H54 (cell line): ENCODE data around the gene FAM78B.

ENCODE experiments used
- DNase-seq: peaks from one replicate; pipeline ENCODE4 v3.0.0; 2011; ENCODE audit warnings: low spot score, mixed read lengths; ENCODE audit not compliant: insufficient read length
- FAIRE-seq: peaks from 3 replicates; lab custom pipeline; 2011; peaks lifted over from hg19 to GRCh38; lab: Jason Lieb, UNC
- POLR2A ChIP-seq: IDR thresholded peaks from 2 replicates; pipeline ENCODE4 v1.6.1; 2011; ENCODE audit warnings: low read depth, mild to moderate bottlenecking, low read length

Gene FAM78B

DNA sequence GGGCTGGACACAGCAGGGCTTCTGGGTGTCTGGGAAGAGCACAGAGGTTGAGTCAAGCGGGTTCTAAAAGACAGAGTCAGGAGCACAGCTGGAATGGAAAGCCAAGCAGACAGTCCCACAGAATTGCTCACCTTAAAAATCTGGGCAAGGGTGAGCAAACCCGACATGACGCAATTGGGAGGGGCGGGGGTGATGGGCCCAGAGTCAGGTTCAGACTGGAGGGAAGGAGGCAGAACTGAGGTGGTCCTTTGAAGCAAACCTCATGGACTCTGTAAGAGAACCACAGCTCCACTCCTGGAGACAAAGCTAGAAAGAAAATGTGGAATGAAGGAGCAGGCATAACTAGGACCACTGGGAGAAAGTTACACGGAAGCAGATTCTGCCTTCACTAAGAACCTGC, 49.0 kb downstream of the FAM78B start:
- FAIRE-seq (no peak), DNase-seq (no peak)
- no peak for TF ChIP-seq POLR2A

DNA sequence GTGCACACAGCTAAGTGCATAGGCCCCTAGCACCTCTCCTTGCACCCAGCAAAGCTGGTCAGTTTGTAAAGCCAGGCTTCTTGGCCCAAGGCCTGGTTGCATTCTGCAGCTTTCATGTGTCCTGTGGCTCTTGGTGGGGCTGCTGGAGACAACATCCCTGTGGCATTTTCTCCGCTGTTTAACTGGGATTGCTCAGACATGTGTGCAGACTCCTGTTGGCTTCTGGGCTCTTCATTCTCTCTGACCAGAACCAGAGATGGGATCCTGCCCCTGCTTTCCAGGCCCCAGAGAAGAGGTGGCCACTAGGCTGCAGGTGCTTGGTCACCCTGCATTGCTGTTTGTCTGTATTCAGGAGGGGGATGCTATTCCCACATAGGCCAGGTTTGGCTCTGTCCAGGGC, 50.8 kb downstream of the FAM78B start:
- TF ChIP-seq POLR2A = no peak
- no peak for DNase-seq
- no peak for FAIRE-seq

DNA sequence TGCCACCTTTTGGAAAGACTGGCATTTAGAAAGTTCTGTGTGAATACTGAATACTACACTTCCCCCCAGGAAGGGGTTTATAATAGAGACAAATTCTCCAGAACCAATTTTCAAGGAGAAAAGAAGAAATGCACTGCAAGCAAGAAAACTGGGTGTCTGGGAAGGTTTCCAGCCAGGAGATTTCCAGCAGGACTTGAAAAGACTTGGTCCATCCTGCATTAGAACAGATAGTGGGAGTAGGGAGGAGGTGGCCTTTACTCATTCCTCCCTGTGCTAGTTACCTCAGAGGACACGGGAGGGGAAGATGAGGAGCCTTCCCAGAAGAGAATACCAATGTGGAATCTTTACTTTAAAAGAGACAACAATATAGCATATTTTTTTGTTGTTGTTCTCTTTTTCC, 52.4 kb downstream of the FAM78B start:
- DNase-seq = no peak
- TF ChIP-seq POLR2A = no peak
- FAIRE-seq = no peak

DNA sequence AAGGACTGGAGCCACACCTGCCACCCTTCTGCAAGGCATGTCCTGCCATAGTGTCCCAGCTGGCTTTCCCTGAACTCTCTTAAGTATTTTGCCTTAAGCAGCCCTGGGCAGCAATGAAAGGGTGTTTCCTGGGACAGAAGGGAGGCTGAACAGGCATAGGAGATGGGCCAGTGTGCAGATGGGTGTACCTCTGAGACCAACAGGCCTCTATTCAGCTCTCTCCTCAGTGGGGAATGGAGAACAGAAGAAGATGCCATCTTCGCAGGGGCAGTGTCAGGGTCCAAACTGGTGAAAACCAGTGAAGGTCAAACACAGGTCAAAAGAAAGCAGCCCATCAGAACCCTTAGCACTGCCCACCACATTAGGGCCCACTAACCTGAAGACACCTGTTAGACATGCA, 53.2 kb downstream of the FAM78B start:
- no peak for FAIRE-seq
- no peak for TF ChIP-seq POLR2A

DNA sequence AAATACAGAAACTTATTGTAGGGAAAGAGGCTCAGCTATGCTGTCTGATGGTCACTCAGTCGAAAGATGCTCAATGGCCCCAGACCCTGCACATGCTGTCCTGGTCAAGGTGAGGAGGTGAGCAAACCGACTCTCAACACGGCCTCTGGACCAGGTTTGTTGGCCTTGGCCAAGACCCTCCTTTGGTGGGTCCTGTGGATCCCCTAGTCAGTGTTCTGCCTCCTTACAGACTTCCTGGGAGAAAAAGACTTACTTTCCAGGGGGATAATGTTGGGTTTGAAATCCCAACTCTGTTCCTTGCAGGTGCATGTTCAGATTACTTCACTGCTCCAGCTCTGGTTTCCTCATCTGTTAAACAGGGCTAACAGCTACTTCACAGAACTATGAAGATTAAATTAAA, 53.8 kb downstream of the FAM78B start:
- DNase-seq = no peak
- TF ChIP-seq POLR2A = no peak
- FAIRE-seq = no peak

More for the DNA sequence above, 53.2 kb downstream of the FAM78B start:
- DNase-seq = no peak

DNA sequence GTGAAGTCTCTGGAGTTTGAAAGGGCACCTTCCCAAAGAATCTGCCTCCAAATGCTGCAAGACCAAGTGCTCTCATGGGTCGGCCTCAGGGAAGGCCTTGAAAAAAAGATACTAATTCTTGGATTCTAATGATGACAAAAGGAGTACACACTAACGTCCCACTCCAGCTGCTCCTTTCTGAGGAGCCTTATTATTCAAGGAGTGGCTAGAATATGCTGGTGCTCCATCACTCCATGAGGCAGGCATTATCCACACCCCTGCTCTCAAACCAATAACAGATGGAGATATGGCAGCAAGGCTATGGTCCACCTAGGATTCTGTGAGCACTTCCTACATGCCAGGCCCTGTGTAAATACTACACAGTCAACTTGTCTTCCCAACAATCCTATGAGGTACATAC, 54.4 kb downstream of the FAM78B start:
- no peak for FAIRE-seq
- no peak for DNase-seq
- TF ChIP-seq POLR2A = no peak

DNA sequence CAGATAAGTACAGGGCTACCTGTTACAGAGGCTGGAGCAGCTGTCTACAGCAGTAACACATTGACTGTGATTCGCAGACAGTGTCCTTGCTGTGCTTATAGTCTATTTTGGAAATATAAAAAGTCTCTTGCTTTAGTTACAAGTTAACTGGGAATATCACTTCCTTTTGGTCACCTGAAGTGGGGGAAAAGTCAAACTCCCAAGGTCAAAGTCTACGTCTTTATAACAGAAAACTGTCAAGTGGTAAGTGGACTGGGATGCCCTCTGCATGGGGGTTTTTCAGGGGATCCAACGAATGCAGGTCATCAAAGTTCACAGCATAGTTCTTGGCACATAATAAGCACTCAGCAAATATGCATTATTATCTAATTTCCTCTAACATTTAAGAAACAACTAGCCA, 55.4 kb downstream of the FAM78B start:
- DNase-seq (no peak), FAIRE-seq (no peak)
- no peak for TF ChIP-seq POLR2A

DNA sequence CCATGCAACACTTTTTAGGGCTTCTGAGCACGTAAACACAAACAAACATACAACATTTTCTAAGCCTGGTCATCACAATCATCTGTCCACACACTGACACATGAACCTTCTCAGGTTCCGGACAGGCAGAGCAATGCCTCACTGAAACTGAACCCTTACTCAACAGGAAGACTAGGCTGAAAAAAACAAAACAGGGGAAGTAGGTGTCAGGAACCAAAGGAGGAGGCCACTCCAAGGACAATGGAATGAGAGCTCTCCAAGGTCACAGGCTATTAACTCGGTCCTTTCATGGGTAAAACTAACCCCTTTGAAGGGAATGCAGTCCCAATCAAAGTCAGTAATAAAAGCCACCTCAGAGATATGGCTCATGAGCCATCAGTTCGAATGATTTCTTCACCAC, 76.6 kb downstream of the FAM78B start:
- DNase-seq (no peak), FAIRE-seq (no peak)
- TF ChIP-seq POLR2A = no peak

DNA sequence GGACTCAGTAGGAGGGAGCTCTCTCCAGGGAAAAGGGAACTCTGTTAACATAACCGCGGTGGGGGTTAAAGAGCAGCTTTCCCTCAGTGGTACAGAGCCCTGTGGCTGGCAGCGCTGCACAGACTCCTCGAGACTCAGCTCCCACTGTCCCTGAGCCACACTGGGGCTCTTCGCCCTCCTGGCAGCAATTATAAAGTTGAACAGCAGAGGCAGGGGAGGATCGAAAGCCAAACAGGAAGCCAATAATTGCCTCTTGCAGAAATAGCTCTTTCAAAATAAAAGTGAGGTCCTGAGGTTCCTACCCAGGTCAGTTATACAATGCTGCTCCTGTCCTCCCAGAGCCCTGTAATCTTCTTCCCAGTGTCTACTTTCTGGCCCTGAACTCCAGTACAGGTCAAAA, 77.0 kb downstream of the FAM78B start:
- no peak for DNase-seq
- TF ChIP-seq POLR2A = no peak
- FAIRE-seq = no peak

DNA sequence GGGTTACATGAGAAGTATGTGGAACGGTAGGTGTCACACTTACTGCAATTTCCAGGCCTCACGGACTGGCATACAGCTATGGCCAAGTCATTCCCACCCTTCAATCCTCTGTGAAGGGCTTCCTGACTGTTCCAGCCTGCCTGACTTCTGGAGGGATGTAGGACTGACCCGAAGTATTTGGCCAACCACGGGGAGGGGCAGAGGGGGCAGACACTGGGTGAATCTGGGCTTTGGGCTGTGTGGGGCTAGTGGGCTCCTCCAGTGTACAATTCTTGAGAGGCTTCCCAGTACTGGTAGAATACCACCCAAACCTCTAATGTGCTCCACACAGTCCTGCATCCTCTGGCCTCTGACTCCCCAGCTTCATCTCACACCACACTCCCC, 78.2 kb downstream of the FAM78B start:
- FAIRE-seq = no peak
- no peak for DNase-seq
- no peak for TF ChIP-seq POLR2A

DNA sequence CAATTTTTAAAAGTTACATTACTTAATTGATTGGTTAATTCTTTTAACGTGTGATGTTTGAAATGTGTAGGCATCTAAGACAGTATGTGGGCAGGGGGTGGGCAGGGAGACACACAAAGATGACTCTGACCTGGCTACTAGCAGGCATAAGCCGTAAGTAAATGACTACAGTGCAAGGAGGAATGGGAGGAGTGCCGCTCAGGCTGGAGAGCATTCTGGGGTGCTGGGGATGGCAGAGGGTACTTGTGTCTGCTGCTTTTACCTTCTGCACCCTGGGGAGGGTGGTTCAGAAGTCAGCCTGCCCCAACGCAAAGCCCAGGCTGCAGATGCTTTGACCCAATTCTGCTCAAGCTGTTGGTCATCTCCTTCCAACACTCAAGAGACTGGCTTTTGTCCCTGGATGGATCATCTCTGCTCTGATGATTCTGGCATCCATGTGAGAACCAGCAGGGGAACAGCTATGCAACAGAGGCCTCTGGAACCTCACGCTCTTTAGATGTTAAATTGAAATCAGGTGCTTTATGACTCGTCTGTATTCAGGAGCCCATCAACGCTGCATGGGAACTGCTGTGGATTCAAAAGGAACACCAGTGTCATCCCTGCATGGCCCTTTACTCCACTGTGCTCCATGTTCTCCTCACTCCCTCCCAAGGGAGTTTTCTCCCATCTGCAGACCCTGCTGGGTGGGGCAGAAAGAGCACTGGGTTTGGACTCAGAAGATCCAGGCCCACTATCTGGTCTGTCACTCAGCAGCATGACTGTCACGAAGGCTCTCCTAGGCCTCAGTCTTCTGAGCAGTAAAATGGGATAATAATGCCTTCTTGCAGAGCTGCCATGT, 78.8 kb downstream of the FAM78B start:
- DNase-seq (no peak), FAIRE-seq (no peak)
- no peak for TF ChIP-seq POLR2A

DNA sequence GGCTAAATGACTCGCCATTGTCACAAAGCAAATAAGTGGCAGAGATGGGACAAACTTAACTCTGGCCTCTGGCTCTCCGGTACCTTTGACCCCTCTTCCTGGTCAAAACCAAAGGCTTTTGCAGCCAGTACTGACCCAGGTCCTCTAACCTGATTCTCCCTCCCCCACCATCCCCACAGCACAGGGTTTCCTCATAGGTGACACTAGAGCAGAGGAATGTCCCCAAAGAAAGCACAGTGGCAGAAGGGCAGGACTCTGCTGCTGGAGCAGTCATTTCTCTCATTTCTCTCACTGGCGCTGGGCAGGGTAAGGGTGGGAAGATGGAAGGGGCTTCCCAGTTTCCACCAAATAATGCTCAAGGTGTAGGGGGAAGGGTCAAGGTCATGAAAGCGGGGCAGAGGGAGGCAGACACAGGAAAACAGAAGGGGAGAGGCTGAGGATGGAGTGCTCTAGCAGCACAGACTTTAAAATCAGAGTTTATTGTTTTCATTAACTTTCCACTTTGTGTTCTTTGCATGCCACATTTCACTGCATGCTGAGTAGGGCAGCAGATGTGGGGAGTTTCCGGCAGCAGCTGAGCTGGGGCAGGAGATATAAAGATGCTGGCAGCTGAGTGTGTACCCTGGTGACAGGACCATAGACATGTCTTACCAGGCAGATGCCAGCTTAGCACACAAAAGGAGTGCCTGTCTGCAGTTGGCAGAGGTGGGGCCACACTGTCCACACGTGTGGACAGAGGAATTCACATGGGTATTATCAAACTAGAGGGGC, 80.5 kb downstream of the FAM78B start:
- no peak for FAIRE-seq
- DNase-seq = no peak
- TF ChIP-seq POLR2A = no peak

DNA sequence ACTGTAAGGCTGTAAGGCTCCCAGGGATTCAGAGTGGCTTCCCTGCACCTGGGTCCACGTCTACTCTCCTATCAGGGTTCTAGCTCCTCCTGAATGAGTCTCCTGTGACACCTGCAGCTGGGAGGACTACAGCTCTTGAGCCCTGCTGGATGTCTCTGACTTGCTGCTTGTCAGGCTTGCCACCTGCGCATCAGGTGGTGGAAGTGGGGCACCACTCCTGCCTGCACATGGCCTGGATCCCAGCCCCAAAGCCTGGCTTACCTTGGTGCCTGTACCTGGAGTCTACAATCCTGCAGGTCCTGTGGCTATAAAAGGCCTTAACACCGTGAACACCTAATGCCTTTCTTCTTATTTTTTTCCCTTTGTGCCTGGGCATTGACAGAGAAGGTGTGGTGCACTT, 82.2 kb downstream of the FAM78B start:
- TF ChIP-seq POLR2A = no peak
- DNase-seq (no peak), FAIRE-seq (no peak)

DNA sequence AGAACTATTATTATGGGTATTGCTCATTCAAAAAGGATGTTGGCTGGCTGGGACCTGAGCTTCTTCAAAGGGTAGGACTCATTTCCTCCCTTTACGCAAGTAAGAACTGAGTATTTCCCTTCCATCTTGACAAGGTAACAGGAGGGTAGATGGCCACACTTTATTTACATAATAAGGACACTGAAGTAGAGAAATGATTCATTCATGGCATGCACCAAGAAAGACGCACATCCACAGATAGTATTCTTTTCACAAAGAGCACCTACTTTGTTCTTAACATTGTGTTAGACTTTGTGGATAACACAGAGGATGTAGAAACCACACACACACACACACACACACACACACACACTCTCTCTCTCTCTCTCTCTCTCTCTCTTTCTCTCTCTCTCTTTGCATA, 82.9 kb downstream of the FAM78B start:
- TF ChIP-seq POLR2A = no peak
- no peak for DNase-seq

DNA sequence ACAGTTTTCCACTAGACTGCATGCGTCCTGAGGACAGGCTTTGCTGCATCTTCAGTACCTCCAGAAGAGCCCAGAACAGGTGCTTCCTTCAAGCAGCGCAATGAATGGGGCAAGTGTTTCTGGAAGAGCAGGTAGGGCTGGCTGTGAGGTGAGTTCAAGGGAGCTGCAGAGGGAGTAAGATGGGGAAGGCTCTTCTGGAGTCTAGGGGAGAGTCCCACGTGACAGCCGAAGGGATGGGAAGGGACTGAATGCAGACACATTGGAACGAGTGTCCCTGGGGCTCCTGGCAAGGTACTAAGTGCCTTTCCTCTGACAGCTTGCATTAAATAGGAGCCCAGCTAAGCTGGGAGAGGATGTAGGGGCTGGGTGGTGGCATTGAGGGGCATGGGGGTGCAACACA, 84.2 kb downstream of the FAM78B start:
- FAIRE-seq (no peak), DNase-seq (no peak)
- TF ChIP-seq POLR2A = no peak

More for the DNA sequence above, 82.9 kb downstream of the FAM78B start:
- no peak for FAIRE-seq
